Vagina (tissue), 2 donors: ENCODE measurements around the gene CCDC112. TPM values are rescaled to one million over a fixed set of nuclear protein-coding genes. Genes with fewer than 3 reads are reported as not detected.

Source experiments
- DNase-seq, 2 donors: peaks; one replicate each; pipeline ENCODE4 v3.0.0-alpha.2; 2017; ENCODE audit errors: extremely low spot score in 2 of 2
- H3K27ac ChIP-seq: fragments of 200-600 bp; sonication (generic); one replicate; pipeline ENCODE4 v1.5.1; 2019
- H3K27me3 ChIP-seq: fragments of 200-600 bp; sonication (generic); one replicate; pipeline ENCODE4 v1.5.1; 2019
- H3K36me3 ChIP-seq, 2 donors: fragments of 200-600 bp; sonication (generic); one replicate each; pipeline ENCODE4 v1.5.1; 2017 to 2019
- H3K4me1 ChIP-seq: fragments of 200-600 bp; sonication (generic); one replicate; pipeline ENCODE4 v1.5.1; 2019
- H3K4me3 ChIP-seq, 2 donors: fragments of 200-600 bp; sonication (generic); 1 replicate in 1 of 2; 2 replicates in 1 of 2; pipeline ENCODE4 v1.5.1; 2016 to 2019
- H3K9me3 ChIP-seq: fragments of 200-600 bp; sonication (generic); one replicate; pipeline ENCODE4 v1.5.1; 2019
- CTCF ChIP-seq, 3 experiments: fragments of 450-650 bp in 2 of 3; fragments of 200-600 bp in 1 of 3; sonication (generic) in 1 of 3; IDR thresholded peaks; one replicate each; pipeline ENCODE4 v1.5.1; 2017 to 2019; ENCODE audit warnings: antibody characterized with exemption in 3 of 3, mild to moderate bottlenecking in 2 of 3, moderate library complexity in 2 of 3
- POLR2A ChIP-seq, 2 donors: fragments of 450-650 bp; IDR thresholded peaks; one replicate each; pipeline ENCODE4 v1.6.1; 2017; ENCODE audit warnings: antibody characterized with exemption in 2 of 2, mild to moderate bottlenecking in 2 of 2, moderate library complexity in 2 of 2
- POLR2AphosphoS5 ChIP-seq, 2 donors: sonication (generic); formaldehyde crosslinking; IDR thresholded peaks; one replicate each; pipeline ENCODE4 v1.9.0; 2017; ENCODE audit warnings: antibody characterized with exemption in 2 of 2, mild to moderate bottlenecking in 2 of 2, low read depth in 1 of 2; ENCODE audit not compliant: insufficient read depth in 1 of 2
- intact Hi-C: fragments of 100-400 bp; cut with DNase I; formaldehyde crosslinking; loops from one replicate; pipeline ENCODE4 v1.15.1; 2023
- total RNA-seq: library from RNA; depleted of rRNA; stranded (reverse); fragments of >200 nt; gene quantifications from one replicate; pipeline ENCODE4 v1.2.3, GENCODE V29; 2016

CCDC112 gene
- total RNA-seq, 1 donor from 2014 or later: 7.9 TPM

- Histone ChIP-seq H3K4me3 (no peak overlapping the region), H3K36me3 (no peaks in the 10 kb centered on the region), H3K27me3 (no peaks in the 10 kb centered on the region), H3K4me1 (peaks cover 12% of the 10 kb centered on the region), H3K27ac (no peak overlapping the region), H3K9me3 (no peaks in the 10 kb centered on the region)
- intact Hi-C loops: no loop called here
- TF ChIP-seq POLR2A (IDR thresholded peaks at IDR 0.05): no peak
- TF ChIP-seq CTCF (IDR thresholded peaks at IDR 0.05): no peak
- no peak for DNase-seq
Measured at GRCh38 chr5:115322729-115323128, 26.3 kb upstream of the CCDC112 start.

- Histone ChIP-seq H3K36me3 (no peaks in the 10 kb centered on the region), H3K27me3 (no peaks in the 10 kb centered on the region), H3K4me3 (no peak overlapping the region), H3K27ac (no peak overlapping the region), H3K4me1 (peaks cover 12% of the 10 kb centered on the region), H3K9me3 (no peaks in the 10 kb centered on the region)
- DNase-seq: no peak
- intact Hi-C loops: no loop called here
- TF ChIP-seq POLR2AphosphoS5 (IDR thresholded peaks at IDR 0.05; ENCODE audit: insufficient read depth in 1 of 2, low read depth in 1 of 2): no peak
- TF ChIP-seq CTCF (IDR thresholded peaks at IDR 0.05): no peak
- TF ChIP-seq POLR2A (IDR thresholded peaks at IDR 0.05): no peak
Measured at GRCh38 chr5:115321309-115321708, 24.9 kb upstream of the CCDC112 start.

GRCh38 chr5:115320515-115320914 lies 24.1 kb upstream of the CCDC112 start:
- no peaks in the 10 kb centered on the region for H3K27me3 ChIP-seq
- DNase-seq: no peak
- H3K27ac ChIP-seq: no peak overlapping the region
- H3K36me3 ChIP-seq: no peaks in the 10 kb centered on the region
- TF ChIP-seq POLR2AphosphoS5 (IDR thresholded peaks at IDR 0.05; ENCODE audit: insufficient read depth in 1 of 2, low read depth in 1 of 2): no peak
- TF ChIP-seq CTCF (IDR thresholded peaks at IDR 0.05): no peak
- TF ChIP-seq POLR2A (IDR thresholded peaks at IDR 0.05): no peak
- H3K4me1 ChIP-seq: peaks cover 12% of the 10 kb centered on the region
- H3K9me3 ChIP-seq: no peaks in the 10 kb centered on the region
- intact Hi-C loops: no loop called here
- H3K4me3 ChIP-seq: no peak overlapping the region

GRCh38 chr5:115320006-115320405 lies 23.6 kb upstream of the CCDC112 start:
- DNase-seq: no peak
- Histone ChIP-seq H3K27me3 (no peaks in the 10 kb centered on the region), H3K36me3 (no peaks in the 10 kb centered on the region), H3K9me3 (no peaks in the 10 kb centered on the region), H3K4me1 (peaks cover 10% of the 10 kb centered on the region), H3K4me3 (no peak overlapping the region), H3K27ac (no peak overlapping the region)
- intact Hi-C loops: no loop called here
- no peak for TF ChIP-seq POLR2AphosphoS5 (IDR thresholded peaks at IDR 0.05; ENCODE audit: insufficient read depth in 1 of 2, low read depth in 1 of 2)
- TF ChIP-seq CTCF (IDR thresholded peaks at IDR 0.05): no peak
- TF ChIP-seq POLR2A (IDR thresholded peaks at IDR 0.05): no peak

- intact Hi-C loops: no loop called here
- TF ChIP-seq CTCF (IDR thresholded peaks at IDR 0.05): no peak
- TF ChIP-seq POLR2AphosphoS5 (IDR thresholded peaks at IDR 0.05; ENCODE audit: insufficient read depth in 1 of 2, low read depth in 1 of 2): no peak
- TF ChIP-seq POLR2A (IDR thresholded peaks at IDR 0.05): no peak
- Histone ChIP-seq H3K9me3 (no peaks in the 10 kb centered on the region), H3K27ac (no peak overlapping the region), H3K36me3 (no peaks in the 10 kb centered on the region), H3K4me3 (no peak overlapping the region), H3K4me1 (no peaks in the 10 kb centered on the region), H3K27me3 (no peaks in the 10 kb centered on the region)
- no peak for DNase-seq
Measured at GRCh38 chr5:115319007-115319406, 22.6 kb upstream of the CCDC112 start.
